Liver (tissue), 3 donors: ENCODE measurements around the gene SLC25A13.

Experiments used
- ATF3 ChIP-seq: IDR thresholded peaks from 2 replicates; pipeline ENCODE4 v1.6.1; 2016; ENCODE audit warnings: antibody characterized with exemption
- CTCF ChIP-seq: fragments of 150-350 bp; IDR thresholded peaks from 2 replicates; pipeline ENCODE4 v1.5.1; 2017; ENCODE audit warnings: improper control_type of control experiment, low read depth, low read length; ENCODE audit not compliant: missing input control
- MAX ChIP-seq: IDR thresholded peaks from 2 replicates; pipeline ENCODE4 v1.6.1; 2016; ENCODE audit warnings: antibody characterized with exemption
- REST ChIP-seq: IDR thresholded peaks from 2 replicates; pipeline ENCODE4 v1.6.1; 2016; ENCODE audit warnings: antibody characterized with exemption, mild to moderate bottlenecking
- RXRA ChIP-seq, 2 donors: IDR thresholded peaks; 2 replicates each; pipeline ENCODE4 v1.6.1; 2017 to 2018; ENCODE audit warnings: antibody characterized with exemption in 2 of 2, mild to moderate bottlenecking in 1 of 2
- TAF1 ChIP-seq: conservative IDR thresholded peaks from 2 replicates; pipeline ENCODE4 v1.6.1; 2016; ENCODE audit warnings: antibody characterized with exemption, mild to moderate bottlenecking
- YY1 ChIP-seq: IDR thresholded peaks from 2 replicates; pipeline ENCODE4 v1.6.1; 2016; ENCODE audit warnings: antibody characterized with exemption, mild to moderate bottlenecking
- ZBTB33 ChIP-seq: IDR thresholded peaks from 2 replicates; pipeline ENCODE4 v1.6.1; 2016; ENCODE audit warnings: antibody characterized with exemption
- donor health status: healthy.
- donor health status: healthy.

GRCh38 chr7:96284835-96285234 lies 37.1 kb downstream of the SLC25A13 start:
- TF ChIP-seq YY1 (no peak), CTCF (no peak), TAF1 (no peak), REST (no peak), ZBTB33 (no peak), RXRA (IDR thresholded peaks at IDR 0.05) (no peak), ATF3 (no peak), MAX (no peak)
